Ectodermal cell (in vitro differentiated cells): Measurements from ENCODE around the gene NKX2-4.
"Not testable (repeated sequence)": the region's sequence is repeated elsewhere in the genome, so short reads cannot be mapped to it uniquely, and the experiment has no call there.

Experiments
- H3K27ac ChIP-seq: 2 replicates; pipeline ENCODE4 v1.7.0; 2013; ENCODE audit warnings: mild to moderate bottlenecking, low read depth, low read length; ENCODE audit not compliant: insufficient read depth, poor library complexity, severe bottlenecking
- H3K27me3 ChIP-seq: 2 replicates; pipeline ENCODE4 v1.7.0; 2013; ENCODE audit warnings: mild to moderate bottlenecking, low read length; ENCODE audit not compliant: insufficient read depth, control insufficient read depth, poor library complexity, severe bottlenecking
- H3K36me3 ChIP-seq: one replicate; pipeline ENCODE4 v1.7.0; 2013; ENCODE audit warnings: low read length; ENCODE audit not compliant: control insufficient read depth, insufficient read depth
- H3K4me1 ChIP-seq: one replicate; pipeline ENCODE4 v1.7.0; 2013; ENCODE audit warnings: low read length; ENCODE audit not compliant: control insufficient read depth, insufficient read depth
- H3K4me3 ChIP-seq: 2 replicates; pipeline ENCODE4 v1.7.0; 2013; ENCODE audit warnings: low read depth, low read length, control low read depth; ENCODE audit not compliant: insufficient read depth
- H3K9me3 ChIP-seq: 2 replicates; pipeline ENCODE4 v1.7.0; 2013; ENCODE audit warnings: mild to moderate bottlenecking, low read length, moderate library complexity; ENCODE audit not compliant: control insufficient read depth
- WGBS, 2 experiments: methylation state at CpG; one replicate each; pipeline ENCODE4 v1.1.7; 2013; ENCODE audit warnings: missing lambda C conversion rate in 2 of 2; 5-methylcytosine and 5-hydroxymethylcytosine counted together

The NKX2-4 gene

DNA sequence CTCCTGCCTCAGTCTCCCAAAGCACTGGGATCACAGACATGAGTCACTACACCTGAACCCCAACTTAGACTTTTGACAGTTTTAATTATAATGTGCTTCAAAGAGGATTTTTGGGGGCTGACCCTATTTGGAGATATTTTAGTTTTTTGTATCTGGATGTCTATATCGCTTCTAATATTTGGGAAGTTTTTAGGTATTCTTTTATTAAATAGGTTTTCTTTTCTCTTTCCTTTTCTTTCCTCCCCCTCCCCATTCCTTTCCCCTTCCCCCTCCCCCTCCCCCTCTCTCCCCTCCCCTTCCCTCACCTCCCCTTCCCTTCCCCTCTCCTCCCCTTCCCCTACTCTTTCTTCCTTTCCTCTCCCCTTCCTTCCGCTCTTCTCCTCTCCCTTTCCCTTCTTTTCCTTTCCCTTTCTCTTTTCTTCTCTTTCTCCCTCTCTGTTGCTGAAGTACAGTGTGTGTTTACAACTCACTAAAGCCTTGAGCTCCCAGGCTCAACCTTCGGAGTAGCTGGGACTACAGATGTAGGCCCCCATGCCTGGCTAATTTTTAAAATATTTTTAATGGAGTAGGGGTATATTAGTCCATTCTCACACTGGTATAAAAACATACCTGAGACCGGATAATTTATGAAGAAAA is 24.4 kb upstream of the NKX2-4 start:
- no peaks in the 10 kb centered on the region for H3K4me1 ChIP-seq
- WGBS, 2 experiments = 96 to 100% methylated on average over 3 to 4 of the region's 4 CpGs

DNA sequence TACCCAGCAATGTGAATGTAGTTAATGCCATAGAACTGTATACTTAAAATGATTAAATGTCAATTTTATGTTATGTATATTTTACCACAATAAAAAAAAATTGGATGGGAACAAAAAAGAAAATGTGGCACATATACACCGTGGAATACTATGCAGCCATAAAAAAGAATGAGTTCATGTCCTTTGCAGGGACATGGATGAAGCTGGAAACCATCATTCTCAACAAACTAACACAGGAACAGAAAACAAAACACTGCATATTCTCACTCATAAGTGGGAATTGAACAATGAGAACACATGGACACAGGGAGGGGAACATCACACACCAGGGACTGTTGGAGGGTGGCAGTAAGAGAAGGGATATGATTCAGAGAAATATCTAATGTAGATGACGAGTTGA is 21.8 kb upstream of the NKX2-4 start:
- H3K4me1 ChIP-seq, H3K9me3 ChIP-seq, H3K27ac ChIP-seq, H3K27me3 ChIP-seq, H3K4me3 ChIP-seq, H3K36me3 ChIP-seq: not testable (repeated sequence)
- WGBS, 2 experiments = 50 to 67% methylated on average over 1 of the region's 2 CpGs

More for the DNA sequence above, 24.4 kb upstream of the NKX2-4 start:
- Histone ChIP-seq H3K27me3 (no peaks in the 10 kb centered on the region), H3K9me3 (no peaks in the 10 kb centered on the region), H3K36me3 (no peaks in the 10 kb centered on the region), H3K27ac (no peak overlapping the region), H3K4me3 (no peak overlapping the region)

DNA sequence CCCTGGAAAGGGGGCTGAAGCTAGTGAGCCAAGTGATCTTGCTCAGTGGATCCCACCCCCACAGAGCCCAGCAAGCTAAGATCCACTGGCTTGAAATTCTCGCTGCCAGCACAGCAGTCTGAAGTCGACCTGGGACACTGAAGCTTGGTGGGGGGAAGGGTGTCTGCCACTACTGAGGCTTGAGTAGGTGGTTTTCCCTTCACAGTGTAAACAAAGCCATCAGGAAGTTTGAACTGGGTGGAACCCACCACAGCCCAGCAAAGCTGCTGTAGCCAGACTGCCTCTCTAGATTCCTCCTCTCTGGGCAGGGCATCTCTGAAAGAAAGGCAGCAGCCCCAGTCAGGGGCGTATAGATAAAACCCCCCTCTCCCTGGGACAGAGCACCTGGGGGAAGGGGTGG is 16.7 kb upstream of the NKX2-4 start:
- H3K36me3 ChIP-seq, H3K4me3 ChIP-seq, H3K9me3 ChIP-seq, H3K27ac ChIP-seq, H3K4me1 ChIP-seq, H3K27me3 ChIP-seq: not testable (repeated sequence)
- 66 to 68% methylated on average over 3 of the region's 3 CpGs for WGBS, 2 experiments

DNA sequence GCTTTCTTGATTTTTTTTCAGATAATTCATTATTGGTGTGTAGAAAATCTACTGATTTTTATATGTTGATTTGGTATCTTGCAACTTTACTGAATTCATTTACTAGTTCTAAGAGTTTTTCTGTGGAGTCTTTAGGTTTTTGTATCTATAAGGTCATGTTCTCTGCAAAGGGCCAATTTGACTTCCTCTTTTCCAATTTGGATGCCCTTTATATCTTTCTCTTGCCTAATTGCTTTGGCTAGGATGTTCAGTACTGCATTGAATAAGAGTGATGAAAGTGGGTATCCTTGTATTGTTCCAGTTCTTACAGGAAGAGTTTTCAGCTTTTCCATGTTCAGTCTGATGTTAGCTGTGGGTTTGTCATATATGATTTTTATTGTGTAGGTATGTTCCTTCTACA is 14.4 kb upstream of the NKX2-4 start:
- H3K4me3 ChIP-seq = no peak overlapping the region
- no peaks in the 10 kb centered on the region for H3K36me3 ChIP-seq
- H3K27ac ChIP-seq = no peak overlapping the region
- H3K4me1 ChIP-seq = no peaks in the 10 kb centered on the region
- H3K27me3 ChIP-seq = no peaks in the 10 kb centered on the region
- H3K9me3 ChIP-seq = no peaks in the 10 kb centered on the region

DNA sequence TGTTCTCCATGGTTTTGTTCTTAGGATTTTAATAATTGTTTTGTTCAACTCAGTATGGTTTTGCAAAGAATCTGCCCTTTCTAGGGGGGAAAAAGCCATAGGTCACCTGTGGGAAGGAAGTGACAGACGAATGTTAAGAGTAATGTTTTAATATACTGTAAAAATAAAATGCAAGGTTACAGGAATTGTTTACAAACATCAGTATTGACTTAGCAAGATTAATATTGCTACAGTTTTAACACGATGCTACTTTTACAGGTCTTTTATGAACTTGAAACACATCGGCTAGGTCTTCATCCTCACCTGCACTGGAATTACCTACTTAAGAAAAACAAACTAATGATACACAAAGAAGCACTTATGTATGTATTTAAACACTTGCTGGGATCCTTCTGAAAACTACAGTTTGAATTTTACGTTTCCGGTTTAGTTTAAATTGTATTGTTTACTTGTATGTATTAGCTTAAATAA is 1.7 kb upstream of the NKX2-4 start:
- 45 to 52% methylated on average over 3 to 5 of the region's 5 CpGs for WGBS, 2 experiments
- H3K27ac ChIP-seq = no peak overlapping the region
- no peaks in the 10 kb centered on the region for H3K36me3 ChIP-seq
- H3K4me3 ChIP-seq = no peak overlapping the region
- H3K27me3 ChIP-seq = peaks cover 90% of the 10 kb centered on the region
- H3K9me3 ChIP-seq = no peaks in the 10 kb centered on the region
- no peaks in the 10 kb centered on the region for H3K4me1 ChIP-seq

DNA sequence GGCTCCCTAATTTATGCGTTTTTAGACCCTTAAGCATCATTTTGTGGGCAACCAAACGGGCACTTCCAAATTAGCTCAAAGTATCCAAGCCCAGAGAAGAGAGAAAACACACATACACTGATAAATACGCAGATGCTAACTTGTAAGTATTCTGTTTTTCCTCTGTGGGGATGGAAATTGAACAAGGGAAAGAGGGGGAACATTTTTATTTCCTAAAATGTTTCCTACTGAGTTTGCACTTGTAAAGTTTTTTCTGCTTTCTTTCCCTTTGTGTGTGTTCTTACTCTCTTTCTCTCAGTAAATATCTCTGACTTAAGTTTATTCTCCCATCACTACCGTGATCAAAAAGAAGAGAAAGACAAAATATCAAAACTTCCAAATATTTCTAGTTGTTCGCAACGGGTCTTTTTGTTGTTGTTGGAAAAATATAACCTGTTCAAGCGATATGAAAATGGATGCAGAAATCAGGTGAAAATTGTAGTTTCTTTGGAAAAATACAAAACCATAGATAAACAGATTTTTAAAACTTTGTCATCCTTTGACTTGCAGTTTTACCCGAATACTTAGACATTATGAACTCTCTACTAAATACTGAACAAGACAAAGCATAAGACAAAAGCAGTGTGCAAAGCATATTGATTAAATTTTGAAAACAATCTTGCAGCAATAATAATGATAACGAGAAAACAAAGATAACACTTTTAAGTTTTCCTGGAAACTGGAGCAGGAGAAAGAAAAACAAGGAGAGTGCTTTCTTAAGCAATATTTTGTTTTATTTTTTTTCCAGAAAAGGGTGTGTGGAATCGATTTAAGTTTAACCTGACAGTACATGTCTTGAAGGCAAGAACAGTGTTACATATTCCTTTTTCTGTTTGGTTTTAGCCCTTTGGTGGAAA is 1.0 kb upstream of the NKX2-4 start:
- Histone ChIP-seq H3K9me3 (no peaks in the 10 kb centered on the region), H3K4me1 (no peaks in the 10 kb centered on the region), H3K36me3 (no peaks in the 10 kb centered on the region), H3K27me3 (peaks cover 97% of the 10 kb centered on the region), H3K27ac (no peak overlapping the region), H3K4me3 (no peak overlapping the region)
- WGBS, 2 experiments = 32 to 41% methylated on average over 5 to 9 of the region's 10 CpGs

DNA sequence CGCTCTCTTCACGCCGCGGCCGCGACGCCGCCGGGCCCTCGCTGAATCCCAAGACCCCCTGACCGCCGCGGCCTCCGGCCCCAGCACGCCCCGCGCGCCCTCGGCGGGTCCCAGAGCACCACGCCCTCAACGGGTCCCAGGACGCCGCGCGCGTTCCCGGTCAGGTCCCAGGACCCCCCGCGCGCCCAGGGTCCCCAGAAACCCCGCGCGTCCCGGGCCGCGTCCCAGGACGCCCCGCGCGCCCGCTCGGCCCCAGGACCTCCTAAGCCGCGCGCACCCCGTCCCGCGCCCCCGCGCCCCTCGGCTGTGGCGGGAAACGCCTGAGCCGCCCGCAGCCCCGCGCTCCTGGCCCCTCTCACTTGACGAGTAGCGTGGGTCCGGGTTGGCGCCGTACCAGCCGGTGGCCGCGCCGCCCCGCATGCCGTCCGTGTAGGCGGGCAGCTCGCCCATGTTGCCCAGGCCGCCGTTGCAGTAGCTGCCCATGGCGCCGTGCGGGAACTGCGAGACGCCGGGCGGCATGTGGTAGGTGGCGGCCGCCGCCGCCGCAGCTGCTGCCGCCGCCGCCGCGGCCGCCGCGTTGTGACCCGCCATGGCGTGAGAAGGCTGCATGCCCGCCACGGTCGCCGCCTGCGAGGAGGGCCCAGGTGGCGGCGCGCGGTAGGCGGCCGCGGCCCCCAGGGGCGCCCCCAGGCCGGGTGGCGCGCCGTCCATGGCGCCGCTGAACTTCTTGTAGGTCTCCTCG is 556 bp downstream of the NKX2-4 start:
- Histone ChIP-seq H3K27me3 (peaks cover 100% of the 10 kb centered on the region), H3K4me1 (peaks cover 3% of the 10 kb centered on the region), H3K27ac (no peak overlapping the region), H3K36me3 (no peaks in the 10 kb centered on the region), H3K9me3 (no peaks in the 10 kb centered on the region), H3K4me3 (no peak overlapping the region)
- 1% methylated on average over 116 of the region's 116 CpGs for WGBS, 2 experiments

DNA sequence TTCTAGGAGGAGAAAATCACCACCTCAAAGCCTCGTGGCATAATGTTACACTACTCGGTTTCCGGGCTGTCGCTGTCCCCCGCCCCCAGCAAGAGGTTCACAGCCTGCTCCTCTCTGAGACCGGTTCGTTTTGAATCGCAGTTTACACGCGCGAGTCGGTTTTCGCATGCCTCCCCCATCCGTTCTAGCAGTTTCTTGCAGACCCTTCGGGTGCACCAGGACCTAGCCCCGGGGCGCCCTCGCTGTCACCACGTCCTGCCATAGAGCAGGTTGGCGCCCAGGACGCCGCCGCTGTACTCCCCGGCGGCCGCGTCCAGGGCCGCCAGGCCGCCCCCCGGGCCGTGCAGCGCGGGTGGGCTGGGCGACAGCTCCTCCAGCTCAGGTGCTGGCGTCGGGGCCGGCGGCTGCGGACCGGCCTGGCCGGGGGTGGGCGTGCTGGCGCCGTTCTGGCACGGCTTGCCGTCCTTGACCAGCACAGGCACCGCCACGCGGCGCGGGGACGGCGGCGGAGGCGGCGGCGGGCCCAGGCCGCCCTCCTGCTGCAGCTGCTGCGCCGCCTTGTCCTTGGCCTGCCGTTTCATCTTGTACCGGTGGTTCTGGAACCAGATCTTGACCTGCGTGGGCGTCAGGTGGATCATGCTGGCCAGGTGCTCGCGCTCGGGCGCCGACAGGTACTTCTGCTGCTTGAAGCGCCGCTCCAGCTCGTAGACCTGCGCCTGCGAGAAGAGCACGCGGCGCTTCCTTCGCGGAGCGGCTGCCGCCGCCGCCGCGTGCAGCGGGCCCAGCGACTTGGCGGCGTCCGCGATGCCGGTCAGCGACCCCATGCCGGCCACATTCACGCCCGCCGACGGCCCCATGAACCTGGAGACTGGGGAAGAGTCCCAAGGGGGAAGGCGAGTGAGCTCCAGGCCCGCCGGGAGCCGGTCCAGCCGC is 1.4 kb downstream of the NKX2-4 start:
- Histone ChIP-seq H3K9me3 (no peaks in the 10 kb centered on the region), H3K4me1 (peaks cover 9% of the 10 kb centered on the region), H3K27me3 (peaks cover 100% of the 10 kb centered on the region), H3K4me3 (no peak overlapping the region), H3K36me3 (no peaks in the 10 kb centered on the region), H3K27ac (no peak overlapping the region)
- 1 to 2% methylated on average over 103 of the region's 103 CpGs for WGBS, 2 experiments

DNA sequence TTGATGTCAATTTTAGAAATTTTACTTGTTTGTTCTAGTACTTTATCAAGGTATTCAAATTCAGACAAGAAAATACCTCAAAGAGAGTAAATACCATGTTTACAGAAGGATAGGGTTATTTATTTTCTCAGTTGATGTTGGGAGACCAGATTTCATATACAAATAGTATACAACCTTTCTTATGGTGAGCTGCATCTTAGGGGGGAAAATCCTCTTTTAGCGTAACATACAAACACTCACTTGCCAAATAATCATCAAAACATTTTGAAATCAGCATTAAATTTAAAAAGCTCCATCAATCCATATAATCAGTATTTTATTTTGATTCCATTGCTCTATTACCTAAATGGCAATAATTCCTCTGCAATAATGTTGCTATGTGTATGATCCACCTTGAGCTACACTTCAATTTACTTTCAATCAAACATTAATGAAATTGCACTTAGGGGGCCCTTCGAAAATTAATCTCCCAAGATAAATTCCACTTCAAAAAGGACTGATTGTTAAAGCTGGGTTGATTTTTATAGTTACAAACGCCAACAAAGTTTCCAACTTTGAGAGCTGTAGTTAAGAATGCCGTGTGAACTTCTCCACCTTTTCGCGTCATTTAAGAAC is 2.2 kb downstream of the NKX2-4 start:
- Histone ChIP-seq H3K4me3 (no peak overlapping the region), H3K4me1 (peaks cover 9% of the 10 kb centered on the region), H3K9me3 (no peaks in the 10 kb centered on the region), H3K27me3 (peaks cover 100% of the 10 kb centered on the region), H3K27ac (no peak overlapping the region), H3K36me3 (no peaks in the 10 kb centered on the region)
- 3 to 15% methylated on average over 5 to 6 of the region's 6 CpGs for WGBS, 2 experiments
